Activated B cell treated with CpG ODN at 0.5 μM for 24 hours (primary cell): ENCODE results near the gene ERICH3. TPM values are rescaled to one million over a fixed set of nuclear protein-coding genes. Genes with fewer than 3 reads are reported as not detected.
A peak's percentile ranks its signal among the peaks of the same experiment; 100 is the strongest.

ENCODE experiments used
- ATAC-seq: fragments of 200-7000 bp; cut with Tn5 transposase; one replicate; pipeline ENCODE4 v1.10.0; 2021; ENCODE audit warnings: low read depth, mild to moderate bottlenecking, moderate library complexity
- CTCF ChIA-PET: fragments of 350-600 bp; sonication (Branson Sonifier 250); formaldehyde crosslinking; loops from one replicate; lab custom pipeline; 2021; ENCODE audit warnings: antibody characterized with exemption; lab: Charles Lee
- POLR2A ChIA-PET: fragments of 350-600 bp; sonication (Branson Sonifier 250); formaldehyde crosslinking; loops from one replicate; lab custom pipeline; 2021; ENCODE audit warnings: antibody characterized with exemption; lab: Charles Lee
- DNase-seq: peaks from one replicate; pipeline ENCODE4 v3.0.0; 2022
- H3K27ac Mint-ChIP-seq: one replicate; pipeline ENCODE4 v1.8.0; 2020; ENCODE audit warnings: mixed read lengths
- H3K27me3 Mint-ChIP-seq: one replicate; pipeline ENCODE4 v1.8.0; 2021; ENCODE audit warnings: mixed read lengths
- H3K36me3 Mint-ChIP-seq: one replicate; pipeline ENCODE4 v1.8.0; 2021; ENCODE audit warnings: low read depth, mixed read lengths
- H3K4me1 Mint-ChIP-seq: one replicate; pipeline ENCODE4 v1.8.0; 2021; ENCODE audit warnings: mixed read lengths
- H3K4me3 Mint-ChIP-seq: one replicate; pipeline ENCODE4 v1.8.0; 2020; ENCODE audit warnings: mild to moderate bottlenecking, mixed read lengths
- H3K9me3 Mint-ChIP-seq: one replicate; pipeline ENCODE4 v1.8.0; 2020; ENCODE audit warnings: mixed read lengths
- CTCF ChIP-seq: fragments of 200-600 bp; IDR thresholded peaks from one replicate; pipeline ENCODE4 v1.8.0; 2022; ENCODE audit warnings: antibody characterized with exemption, mild to moderate bottlenecking
- intact Hi-C: fragments of 100-400 bp; cut with micrococcal nuclease; formaldehyde crosslinking; loops from one replicate; pipeline ENCODE4 v1.15.1; 2024
- total RNA-seq: library from RNA; stranded (reverse); gene quantifications from 2 replicates; pipeline ENCODE4 v1.2.3, GENCODE V29; 2022

ERICH3 gene
- 0.44 and 0.49 TPM in 2 replicates for total RNA-seq

DNA sequence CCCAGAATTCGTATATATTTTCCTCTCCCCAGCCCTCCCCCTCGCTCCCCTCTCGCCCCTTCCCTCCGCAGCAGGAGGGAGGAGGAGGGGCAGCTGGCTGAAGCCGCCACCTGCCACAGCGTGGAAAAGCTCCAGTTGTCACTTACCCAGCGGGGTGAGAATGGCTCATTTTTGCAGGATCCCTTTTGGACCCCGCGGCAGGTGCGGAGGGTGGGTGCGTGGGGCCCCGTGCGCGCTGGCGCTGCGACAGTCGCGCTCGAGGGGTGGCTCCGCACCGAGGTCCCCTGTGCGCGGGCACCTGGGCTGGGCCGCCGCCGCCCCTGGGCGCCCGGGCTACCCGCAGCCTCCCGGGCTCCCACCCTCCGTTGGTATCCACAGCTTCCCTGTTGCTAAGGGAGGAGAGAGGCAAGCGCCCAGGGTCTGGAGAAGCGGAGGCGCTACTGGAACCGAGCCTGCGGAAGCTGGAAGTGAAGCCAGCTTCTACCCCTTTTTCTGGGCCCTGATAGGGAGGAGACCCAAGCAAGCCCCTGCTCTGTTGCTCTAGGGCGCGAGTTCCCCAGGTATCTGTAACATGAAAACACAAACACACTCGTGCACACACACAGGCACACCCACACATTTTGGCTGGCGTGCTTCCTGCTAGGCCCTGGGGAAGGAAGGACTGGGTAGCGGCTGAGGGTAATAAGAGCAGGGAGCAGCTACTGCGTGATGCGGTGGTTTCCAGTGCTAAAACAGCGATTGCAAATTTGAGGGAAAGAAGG lies at the start of gene ERICH3:
ERICH3 (minus strand) TSS at position 442 of the 761 bp plus-strand sequence; CDS start at position 169, 273 bp downstream.
- ATAC-seq (peak; percentile 21), DNase-seq (no peak)
- peaks cover 9% of the 10 kb centered on the region for H3K9me3 Mint-ChIP-seq
- no peak within 1 kb of the TSS for H3K27ac Mint-ChIP-seq
- H3K27me3 Mint-ChIP-seq, result peaks cover 23% of the 10 kb centered on the region
- no peak for TF ChIP-seq CTCF
- intact Hi-C loops, result loop anchor here (1.0 kb wide), 1 partner anchor 21 kb away; no protein-coding TSS in a partner anchor
- ChIA-PET POLR2A (no interaction called here), CTCF (interaction anchor here (0.5 to 1.3 kb wide), 2 partner anchors 17 to 34 kb away, joined by 3 read pairs; no protein-coding TSS in a partner anchor)
- peak within 1 kb of the TSS; percentile 53 for H3K4me3 Mint-ChIP-seq
- H3K36me3 Mint-ChIP-seq, result no peaks in the 10 kb centered on the region
- peaks cover 20% of the 10 kb centered on the region for H3K4me1 Mint-ChIP-seq

- CTCF ChIA-PET, result interaction anchor here (1.1 kb wide), 1 partner anchor 27 kb away, joined by 3 read pairs; no protein-coding TSS in a partner anchor
Measured at GRCh38 chr1:74717626-74718025, 44.0 kb upstream of the ERICH3 start.

GRCh38 chr1:74716822-74717221 lies 43.2 kb upstream of the ERICH3 start:
- H3K4me1 Mint-ChIP-seq, result no peaks in the 10 kb centered on the region
- intact Hi-C loops, result no loop called here
- DNase-seq (no peak), ATAC-seq (no peak)
- no peak for TF ChIP-seq CTCF
- CTCF ChIA-PET, result no interaction called here
- POLR2A ChIA-PET, result no interaction called here
- no peak overlapping the region for H3K4me3 Mint-ChIP-seq
- no peaks in the 10 kb centered on the region for H3K27me3 Mint-ChIP-seq
- no peaks in the 10 kb centered on the region for H3K9me3 Mint-ChIP-seq
- H3K27ac Mint-ChIP-seq, result no peak overlapping the region
- H3K36me3 Mint-ChIP-seq, result peaks cover 40% of the 10 kb centered on the region

More at GRCh38 chr1:74717626-74718025, 44.0 kb upstream of the ERICH3 start:
- no peak overlapping the region for H3K27ac Mint-ChIP-seq
- intact Hi-C loops, result no loop called here
- TF ChIP-seq CTCF, result no peak
- peaks cover 40% of the 10 kb centered on the region for H3K36me3 Mint-ChIP-seq
- H3K27me3 Mint-ChIP-seq, result no peaks in the 10 kb centered on the region
- no peak for ATAC-seq
- no peaks in the 10 kb centered on the region for H3K4me1 Mint-ChIP-seq
- POLR2A ChIA-PET, result no interaction called here
- DNase-seq, result no peak
- H3K4me3 Mint-ChIP-seq, result no peak overlapping the region
- no peaks in the 10 kb centered on the region for H3K9me3 Mint-ChIP-seq

DNA sequence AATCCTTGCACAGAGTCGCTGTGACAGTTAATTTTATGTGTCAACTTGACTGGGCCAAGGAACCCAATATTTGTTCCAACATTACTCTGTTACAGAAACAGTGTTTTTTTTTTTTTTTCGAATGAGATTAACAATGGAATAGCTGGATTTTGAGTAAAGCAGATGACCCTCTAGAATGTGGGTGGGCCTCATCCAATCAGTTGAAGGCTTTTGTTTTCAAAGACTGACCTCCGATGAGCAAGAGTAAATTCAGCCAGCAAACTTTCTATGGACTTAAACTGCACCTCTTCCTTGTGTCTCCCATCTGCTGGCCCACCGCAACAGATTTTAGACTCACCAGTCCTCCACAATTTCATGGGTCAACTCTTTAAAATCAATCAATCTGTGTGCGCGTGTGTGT lies 42.2 kb upstream of the ERICH3 start:
- POLR2A ChIA-PET, result no interaction called here
- no peaks in the 10 kb centered on the region for H3K4me1 Mint-ChIP-seq

More for the DNA sequence above, 42.2 kb upstream of the ERICH3 start:
- ATAC-seq, result no peak
- H3K27me3 Mint-ChIP-seq, result no peaks in the 10 kb centered on the region
- DNase-seq, result no peak
- H3K4me3 Mint-ChIP-seq, result no peak overlapping the region
- CTCF ChIA-PET, result no interaction called here
- TF ChIP-seq CTCF, result no peak
- H3K9me3 Mint-ChIP-seq, result no peaks in the 10 kb centered on the region
- peaks cover 40% of the 10 kb centered on the region for H3K36me3 Mint-ChIP-seq
- intact Hi-C loops, result no loop called here
- no peak overlapping the region for H3K27ac Mint-ChIP-seq
